ENCODE measurements around the gene RPUSD2. TPM values are rescaled to one million over a fixed set of nuclear protein-coding genes. Genes with fewer than 3 reads are reported as not detected.

Gene RPUSD2
- total and polyA plus RNA-seq, 4 donors = 5.2 to 9.4 (median 8.2) TPM

GRCh38 chr15:40564591-40565332 lies 4.3 kb upstream of the RPUSD2 start, which contains the start of gene CCDC32:
TSS of gene CCDC32 (minus strand) at chr15:40565042. CDS start at chr15:40563015, 2,027 bp downstream.
- H3K9me3 ChIP-seq (ENCODE audit: control insufficient read depth in 4 of 4, insufficient read depth in 3 of 4, low read length in 3 of 4) = no peaks in the 10 kb centered on the region
- peaks cover 0 to 15% (median 0%) of the 10 kb centered on the region in 5 donors for H3K4me1 ChIP-seq (ENCODE audit: control insufficient read depth in 5 of 5, insufficient read depth in 5 of 5, low read length in 5 of 5)
- DNase-seq (peak; percentile 99), ATAC-seq (ENCODE audit: insufficient read depth, low FRiP score) (peak; percentile 95)
- WGBS, 2 donors = 0 to 1% methylated on average over 40 of the region's 40 CpGs
- peak within 1 kb of the TSS; percentile 93 to 99 for H3K27ac ChIP-seq (ENCODE audit: low read depth in 1 of 2, low read length in 1 of 2)
- H3K4me3 ChIP-seq = peak within 1 kb of the TSS; percentile 64
- TF ChIP-seq, protein P1, sequence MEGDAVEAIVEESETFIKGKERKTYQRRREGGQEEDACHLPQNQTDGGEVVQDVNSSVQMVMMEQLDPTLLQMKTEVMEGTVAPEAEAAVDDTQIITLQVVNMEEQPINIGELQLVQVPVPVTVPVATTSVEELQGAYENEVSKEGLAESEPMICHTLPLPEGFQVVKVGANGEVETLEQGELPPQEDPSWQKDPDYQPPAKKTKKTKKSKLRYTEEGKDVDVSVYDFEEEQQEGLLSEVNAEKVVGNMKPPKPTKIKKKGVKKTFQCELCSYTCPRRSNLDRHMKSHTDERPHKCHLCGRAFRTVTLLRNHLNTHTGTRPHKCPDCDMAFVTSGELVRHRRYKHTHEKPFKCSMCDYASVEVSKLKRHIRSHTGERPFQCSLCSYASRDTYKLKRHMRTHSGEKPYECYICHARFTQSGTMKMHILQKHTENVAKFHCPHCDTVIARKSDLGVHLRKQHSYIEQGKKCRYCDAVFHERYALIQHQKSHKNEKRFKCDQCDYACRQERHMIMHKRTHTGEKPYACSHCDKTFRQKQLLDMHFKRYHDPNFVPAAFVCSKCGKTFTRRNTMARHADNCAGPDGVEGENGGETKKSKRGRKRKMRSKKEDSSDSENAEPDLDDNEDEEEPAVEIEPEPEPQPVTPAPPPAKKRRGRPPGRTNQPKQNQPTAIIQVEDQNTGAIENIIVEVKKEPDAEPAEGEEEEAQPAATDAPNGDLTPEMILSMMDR (IDR thresholded peaks at IDR 0.05; ENCODE audit: control extremely low read depth, extremely low read depth) = no peak
- H3K9ac ChIP-seq (ENCODE audit: insufficient read depth in 1 of 2, low read length in 2 of 2) = peak within 1 kb of the TSS; percentile 60 to 90
- H3K27me3 ChIP-seq (ENCODE audit: control insufficient read depth in 3 of 3, insufficient read depth in 3 of 3, low read length in 2 of 3) = no peaks in the 10 kb centered on the region
- peaks cover 0 to 8% (median 4%) of the 10 kb centered on the region in 4 donors for H3K36me3 ChIP-seq (ENCODE audit: control insufficient read depth in 4 of 4, insufficient read depth in 4 of 4, low read length in 4 of 4)

GRCh38 chr15:40565333-40566238 lies 3.5 kb upstream of the RPUSD2 start:
- TF ChIP-seq, protein P1 (IDR thresholded peaks at IDR 0.05; ENCODE audit: control extremely low read depth, extremely low read depth) = no peak
- Histone ChIP-seq H3K36me3 (ENCODE audit: control insufficient read depth in 4 of 4, insufficient read depth in 4 of 4, low read length in 4 of 4) (peaks cover 0 to 8% (median 5%) of the 10 kb centered on the region in 4 donors), H3K27me3 (ENCODE audit: control insufficient read depth in 3 of 3, insufficient read depth in 3 of 3, low read length in 2 of 3) (no peaks in the 10 kb centered on the region), H3K9ac (ENCODE audit: insufficient read depth in 1 of 2, low read length in 2 of 2) (peak overlapping the region in 1 of 2 donors; percentile 88), H3K27ac (ENCODE audit: low read depth in 1 of 2, low read length in 1 of 2) (peak overlapping the region; percentile 39 to 69), H3K9me3 (ENCODE audit: control insufficient read depth in 4 of 4, insufficient read depth in 3 of 4, low read length in 3 of 4) (no peaks in the 10 kb centered on the region), H3K4me1 (ENCODE audit: control insufficient read depth in 5 of 5, insufficient read depth in 5 of 5, low read length in 5 of 5) (peaks cover 0 to 23% (median 7%) of the 10 kb centered on the region in 5 donors), H3K4me3 (no peak overlapping the region)
- no peak for ATAC-seq (ENCODE audit: insufficient read depth, low FRiP score)
- DNase-seq = no peak
- WGBS, 2 donors = 41 to 55% methylated on average over 19 to 20 of the region's 20 CpGs

GRCh38 chr15:40567111-40567510 lies 2.0 kb upstream of the RPUSD2 start:
- H3K36me3 ChIP-seq (ENCODE audit: control insufficient read depth in 4 of 4, insufficient read depth in 4 of 4, low read length in 4 of 4) = peaks cover 2 to 9% (median 3%) of the 10 kb centered on the region in 4 donors
- ATAC-seq (ENCODE audit: insufficient read depth, low FRiP score) (no peak), DNase-seq (no peak)
- H3K9me3 ChIP-seq (ENCODE audit: control insufficient read depth in 4 of 4, insufficient read depth in 3 of 4, low read length in 3 of 4) = no peaks in the 10 kb centered on the region
- H3K27me3 ChIP-seq (ENCODE audit: control insufficient read depth in 3 of 3, insufficient read depth in 3 of 3, low read length in 2 of 3) = no peaks in the 10 kb centered on the region
- no peak overlapping the region for H3K4me3 ChIP-seq
- no peak overlapping the region for H3K27ac ChIP-seq (ENCODE audit: low read depth in 1 of 2, low read length in 1 of 2)
- H3K9ac ChIP-seq (ENCODE audit: insufficient read depth in 1 of 2, low read length in 2 of 2) = no peak overlapping the region
- TF ChIP-seq, protein P1 (IDR thresholded peaks at IDR 0.05; ENCODE audit: control extremely low read depth, extremely low read depth) = no peak
- peaks cover 0 to 24% (median 9%) of the 10 kb centered on the region in 5 donors for H3K4me1 ChIP-seq (ENCODE audit: control insufficient read depth in 5 of 5, insufficient read depth in 5 of 5, low read length in 5 of 5)
- WGBS, 2 donors = 37 to 63% methylated on average over 7 of the region's 7 CpGs
